Adrenal gland (tissue), 5 donors: ENCODE data around the gene HTR2A.

Source experiments
- POLR2A ChIP-seq, 2 donors: fragments of 450-650 bp; IDR thresholded peaks; one replicate each; pipeline ENCODE4 v1.6.1; 2017; ENCODE audit warnings: antibody characterized with exemption in 2 of 2, mild to moderate bottlenecking in 2 of 2, moderate library complexity in 1 of 2
- TF ChIP-seq, protein P1 (sequence below), 6 experiments: fragments of 450-650 bp in 4 of 6; fragments of 200-600 bp in 2 of 6; sonication (generic) in 1 of 6; IDR thresholded peaks; 1 replicate in 5 of 6; 2 replicates in 1 of 6; pipeline versions ENCODE4 v1.5.1 to v1.8.0; 2016 to 2021; ENCODE audit warnings: antibody characterized with exemption in 6 of 6, mild to moderate bottlenecking in 2 of 6, moderate library complexity in 1 of 6
- donor health status: DM: no; HTN: no; CAD: no.

DNA sequence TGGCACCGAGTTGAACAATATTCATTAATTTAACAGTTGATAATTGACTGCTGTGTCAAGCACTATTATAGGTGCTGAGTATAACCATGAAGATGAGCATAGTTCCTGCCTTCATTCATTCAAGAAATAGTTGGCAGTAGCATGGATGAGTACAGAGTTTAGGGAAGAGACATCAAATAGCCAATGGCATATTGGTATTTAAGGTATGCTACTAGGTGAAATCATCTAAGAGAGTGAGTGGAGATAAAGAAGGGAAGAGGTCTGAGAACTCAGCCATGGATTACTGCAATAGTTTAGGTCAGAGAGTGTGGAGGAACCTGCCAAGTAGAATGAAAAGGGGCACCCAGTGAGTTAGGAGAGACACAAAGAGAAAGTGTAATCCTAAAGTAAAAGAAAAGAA, 4.9 kb upstream of the HTR2A start:
- TF ChIP-seq, protein P1, sequence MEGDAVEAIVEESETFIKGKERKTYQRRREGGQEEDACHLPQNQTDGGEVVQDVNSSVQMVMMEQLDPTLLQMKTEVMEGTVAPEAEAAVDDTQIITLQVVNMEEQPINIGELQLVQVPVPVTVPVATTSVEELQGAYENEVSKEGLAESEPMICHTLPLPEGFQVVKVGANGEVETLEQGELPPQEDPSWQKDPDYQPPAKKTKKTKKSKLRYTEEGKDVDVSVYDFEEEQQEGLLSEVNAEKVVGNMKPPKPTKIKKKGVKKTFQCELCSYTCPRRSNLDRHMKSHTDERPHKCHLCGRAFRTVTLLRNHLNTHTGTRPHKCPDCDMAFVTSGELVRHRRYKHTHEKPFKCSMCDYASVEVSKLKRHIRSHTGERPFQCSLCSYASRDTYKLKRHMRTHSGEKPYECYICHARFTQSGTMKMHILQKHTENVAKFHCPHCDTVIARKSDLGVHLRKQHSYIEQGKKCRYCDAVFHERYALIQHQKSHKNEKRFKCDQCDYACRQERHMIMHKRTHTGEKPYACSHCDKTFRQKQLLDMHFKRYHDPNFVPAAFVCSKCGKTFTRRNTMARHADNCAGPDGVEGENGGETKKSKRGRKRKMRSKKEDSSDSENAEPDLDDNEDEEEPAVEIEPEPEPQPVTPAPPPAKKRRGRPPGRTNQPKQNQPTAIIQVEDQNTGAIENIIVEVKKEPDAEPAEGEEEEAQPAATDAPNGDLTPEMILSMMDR (IDR thresholded peaks at IDR 0.05) = no peak
- TF ChIP-seq POLR2A (IDR thresholded peaks at IDR 0.05) = no peak
